Activated CD4-positive, alpha-beta memory T cell treated with anti-CD3 and anti-CD28 coated beads for 36 hours (primary cell): ENCODE measurements around the gene AP1S3. TPM values are rescaled to one million over a fixed set of nuclear protein-coding genes. Genes with fewer than 3 reads are reported as not detected.

Source experiments
- total RNA-seq, 2 experiments: library from RNA; stranded (reverse); gene quantifications; one replicate each; pipeline ENCODE4 v1.2.3, GENCODE V29; 2021

The AP1S3 gene
- total RNA-seq, 2 experiments from 2014 or later, result 10.1 to 12.1 TPM

Other genes with a start within 250 kb of the AP1S3 start
- not detected for gene SCG2, start 235.2 kb downstream of the AP1S3 start, total RNA-seq
- gene WDFY1, start 107.8 kb upstream of the AP1S3 start, total RNA-seq, result 10 to 100 TPM; 48.7 to 50.1 TPM
- gene MRPL44, start 119.9 kb upstream of the AP1S3 start, total RNA-seq, result 10 to 100 TPM; 39.4 to 41.6 TPM
- 10 to 100 TPM; 16.4 to 16.5 TPM for gene SERPINE2, start 201.7 kb upstream of the AP1S3 start, total RNA-seq